Measurements from ENCODE around the gene FSIP1. TPM values are rescaled to one million over a fixed set of nuclear protein-coding genes. Genes with fewer than 3 reads are reported as not detected.
A peak's percentile ranks its signal among the peaks of the same experiment; 100 is the strongest.

The FSIP1 gene
- total RNA-seq, 2 donors from 2014 or later, result 0.58 to 0.60 TPM

DNA sequence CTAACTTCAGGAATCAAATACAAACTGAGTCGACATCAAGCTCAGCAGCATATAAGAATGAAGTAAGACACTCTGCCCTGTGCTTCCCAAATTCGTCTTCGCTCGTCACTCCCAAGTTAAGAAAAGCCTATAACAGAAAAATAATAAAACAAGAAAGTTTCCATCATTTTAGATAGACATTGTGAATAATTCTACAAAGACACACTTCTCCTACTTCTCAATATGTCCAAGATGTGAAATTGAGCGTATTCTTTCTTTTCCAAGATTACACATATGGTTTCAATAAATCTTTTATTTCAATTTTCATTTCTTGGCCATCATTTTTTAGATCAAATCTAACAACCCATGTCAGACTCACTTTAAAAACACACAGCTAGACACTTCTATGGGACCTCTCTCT, 85.1 kb downstream of the FSIP1 start:
- Mint-ChIP-seq H3K27me3 (ENCODE audit: low read depth) (peaks cover 6% of the 10 kb centered on the region), H3K9me3 (no peaks in the 10 kb centered on the region)
- DNase-seq, result no peak

DNA sequence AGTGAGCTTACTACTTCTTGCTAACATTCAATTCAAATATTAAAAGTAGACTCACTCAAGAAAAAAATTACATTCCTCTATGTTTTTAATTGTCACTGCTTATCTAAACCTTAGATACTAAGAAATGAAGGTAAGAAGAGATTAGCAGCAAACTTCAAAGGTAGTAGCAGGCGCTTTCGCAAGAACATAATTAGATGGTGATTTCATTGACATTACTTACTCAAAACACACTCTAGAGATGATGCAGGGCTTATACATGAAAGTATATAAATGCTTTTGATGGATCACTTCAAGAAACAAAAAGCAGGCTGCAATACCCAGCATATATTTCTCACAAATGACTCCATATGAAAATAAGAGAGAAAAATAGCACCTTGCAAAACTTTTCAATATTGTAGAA, 86.8 kb downstream of the FSIP1 start:
- H3K9me3 Mint-ChIP-seq, result no peaks in the 10 kb centered on the region
- peaks cover 6% of the 10 kb centered on the region for H3K27me3 Mint-ChIP-seq (ENCODE audit: low read depth)
- DNase-seq, result no peak
- peak; percentile 66 to 72 for ATAC-seq (replicated peaks in 1 of 2)
- no peaks in the 10 kb centered on the region for H3K36me3 Mint-ChIP-seq (ENCODE audit: insufficient read depth in 2 of 2)
- peak overlapping the region; percentile 49 for H3K27ac Mint-ChIP-seq
- peaks cover 6% of the 10 kb centered on the region for H3K4me1 Mint-ChIP-seq (ENCODE audit: low read depth)
- H3K4me3 Mint-ChIP-seq, result no peak overlapping the region

More for the DNA sequence above, 85.1 kb downstream of the FSIP1 start:
- Mint-ChIP-seq H3K27ac (no peak overlapping the region), H3K4me3 (no peak overlapping the region), H3K36me3 (ENCODE audit: insufficient read depth in 2 of 2) (no peaks in the 10 kb centered on the region), H3K4me1 (ENCODE audit: low read depth) (peaks cover 6% of the 10 kb centered on the region)
- ATAC-seq (replicated peaks in 1 of 2), result no peak

- H3K4me1 Mint-ChIP-seq (ENCODE audit: low read depth), result peaks cover 6% of the 10 kb centered on the region
- ATAC-seq (replicated peaks in 1 of 2), result peak; percentile 25 to 33
- no peaks in the 10 kb centered on the region for H3K9me3 Mint-ChIP-seq
- no peak for DNase-seq
- H3K36me3 Mint-ChIP-seq (ENCODE audit: insufficient read depth in 2 of 2), result no peaks in the 10 kb centered on the region
- no peak overlapping the region for H3K27ac Mint-ChIP-seq
- no peak overlapping the region for H3K4me3 Mint-ChIP-seq
- peaks cover 9% of the 10 kb centered on the region for H3K27me3 Mint-ChIP-seq (ENCODE audit: low read depth)
Observed at GRCh38 chr15:39692356-39693327, 90.0 kb downstream of the FSIP1 start.

GRCh38 chr15:39690881-39691634, 91.6 kb downstream of the FSIP1 start:
- H3K9me3 Mint-ChIP-seq, result no peaks in the 10 kb centered on the region
- no peak overlapping the region for H3K27ac Mint-ChIP-seq
- ATAC-seq (replicated peaks in 1 of 2) (no peak), DNase-seq (no peak)
- H3K4me1 Mint-ChIP-seq (ENCODE audit: low read depth), result peaks cover 6% of the 10 kb centered on the region
- peaks cover 6% of the 10 kb centered on the region for H3K27me3 Mint-ChIP-seq (ENCODE audit: low read depth)
- H3K4me3 Mint-ChIP-seq, result no peak overlapping the region
- H3K36me3 Mint-ChIP-seq (ENCODE audit: insufficient read depth in 2 of 2), result no peaks in the 10 kb centered on the region

- H3K36me3 Mint-ChIP-seq (ENCODE audit: insufficient read depth in 2 of 2), result no peaks in the 10 kb centered on the region
- no peak overlapping the region for H3K27ac Mint-ChIP-seq
- no peak for DNase-seq
- no peak for ATAC-seq (replicated peaks in 1 of 2)
- H3K27me3 Mint-ChIP-seq (ENCODE audit: low read depth), result peaks cover 6% of the 10 kb centered on the region
- no peaks in the 10 kb centered on the region for H3K9me3 Mint-ChIP-seq
- H3K4me1 Mint-ChIP-seq (ENCODE audit: low read depth), result no peaks in the 10 kb centered on the region
- no peak overlapping the region for H3K4me3 Mint-ChIP-seq
Observed at GRCh38 chr15:39687965-39688364, 94.7 kb downstream of the FSIP1 start.

GRCh38 chr15:39685999-39686613, 96.5 kb downstream of the FSIP1 start:
- no peak overlapping the region for H3K27ac Mint-ChIP-seq
- DNase-seq, result peak; percentile 32

GRCh38 chr15:39685367-39685766, 97.3 kb downstream of the FSIP1 start:
- no peaks in the 10 kb centered on the region for H3K4me1 Mint-ChIP-seq (ENCODE audit: low read depth)
- no peak for ATAC-seq (replicated peaks in 1 of 2)
- no peaks in the 10 kb centered on the region for H3K36me3 Mint-ChIP-seq (ENCODE audit: insufficient read depth in 2 of 2)

More at GRCh38 chr15:39685999-39686613, 96.5 kb downstream of the FSIP1 start:
- ATAC-seq (replicated peaks in 1 of 2), result peak in 1 of 2 donors; percentile 53
- H3K4me3 Mint-ChIP-seq, result no peak overlapping the region
- no peaks in the 10 kb centered on the region for H3K36me3 Mint-ChIP-seq (ENCODE audit: insufficient read depth in 2 of 2)
- H3K27me3 Mint-ChIP-seq (ENCODE audit: low read depth), result peaks cover 6% of the 10 kb centered on the region
- H3K4me1 Mint-ChIP-seq (ENCODE audit: low read depth), result no peaks in the 10 kb centered on the region
- no peaks in the 10 kb centered on the region for H3K9me3 Mint-ChIP-seq

GRCh38 chr15:39684233-39684632, 98.4 kb downstream of the FSIP1 start:
- Mint-ChIP-seq H3K4me3 (no peak overlapping the region), H3K36me3 (ENCODE audit: insufficient read depth in 2 of 2) (no peaks in the 10 kb centered on the region), H3K9me3 (no peaks in the 10 kb centered on the region), H3K27me3 (ENCODE audit: low read depth) (peaks cover 6% of the 10 kb centered on the region), H3K27ac (no peak overlapping the region), H3K4me1 (ENCODE audit: low read depth) (no peaks in the 10 kb centered on the region)
- DNase-seq (no peak), ATAC-seq (replicated peaks in 1 of 2) (no peak)

More at GRCh38 chr15:39685367-39685766, 97.3 kb downstream of the FSIP1 start:
- Mint-ChIP-seq H3K27ac (no peak overlapping the region), H3K4me3 (no peak overlapping the region), H3K9me3 (no peaks in the 10 kb centered on the region), H3K27me3 (ENCODE audit: low read depth) (peaks cover 6% of the 10 kb centered on the region)
- DNase-seq, result no peak

- Mint-ChIP-seq H3K27me3 (ENCODE audit: low read depth) (no peaks in the 10 kb centered on the region), H3K9me3 (no peaks in the 10 kb centered on the region), H3K4me1 (ENCODE audit: low read depth) (no peaks in the 10 kb centered on the region), H3K27ac (no peak overlapping the region), H3K36me3 (ENCODE audit: insufficient read depth in 2 of 2) (no peaks in the 10 kb centered on the region), H3K4me3 (no peak overlapping the region)
- ATAC-seq (replicated peaks in 1 of 2) (no peak), DNase-seq (no peak)
Observed at GRCh38 chr15:39682366-39682765, 100.3 kb downstream of the FSIP1 start.

- H3K4me3 Mint-ChIP-seq, result no peak overlapping the region
- H3K27ac Mint-ChIP-seq, result no peak overlapping the region
- no peaks in the 10 kb centered on the region for H3K4me1 Mint-ChIP-seq (ENCODE audit: low read depth)
- DNase-seq (no peak), ATAC-seq (replicated peaks in 1 of 2) (no peak)
- no peaks in the 10 kb centered on the region for H3K9me3 Mint-ChIP-seq
- no peaks in the 10 kb centered on the region for H3K36me3 Mint-ChIP-seq (ENCODE audit: insufficient read depth in 2 of 2)
- H3K27me3 Mint-ChIP-seq (ENCODE audit: low read depth), result no peaks in the 10 kb centered on the region
Observed at GRCh38 chr15:39680868-39681267, 101.8 kb downstream of the FSIP1 start.

- DNase-seq (no peak), ATAC-seq (replicated peaks in 1 of 2) (no peak)
- no peaks in the 10 kb centered on the region for H3K4me1 Mint-ChIP-seq (ENCODE audit: low read depth)
- no peak overlapping the region for H3K4me3 Mint-ChIP-seq
- H3K36me3 Mint-ChIP-seq (ENCODE audit: insufficient read depth in 2 of 2), result no peaks in the 10 kb centered on the region
- H3K9me3 Mint-ChIP-seq, result no peaks in the 10 kb centered on the region
- H3K27me3 Mint-ChIP-seq (ENCODE audit: low read depth), result no peaks in the 10 kb centered on the region
- no peak overlapping the region for H3K27ac Mint-ChIP-seq
Observed at GRCh38 chr15:39672666-39673065, 110.0 kb downstream of the FSIP1 start.

DNA sequence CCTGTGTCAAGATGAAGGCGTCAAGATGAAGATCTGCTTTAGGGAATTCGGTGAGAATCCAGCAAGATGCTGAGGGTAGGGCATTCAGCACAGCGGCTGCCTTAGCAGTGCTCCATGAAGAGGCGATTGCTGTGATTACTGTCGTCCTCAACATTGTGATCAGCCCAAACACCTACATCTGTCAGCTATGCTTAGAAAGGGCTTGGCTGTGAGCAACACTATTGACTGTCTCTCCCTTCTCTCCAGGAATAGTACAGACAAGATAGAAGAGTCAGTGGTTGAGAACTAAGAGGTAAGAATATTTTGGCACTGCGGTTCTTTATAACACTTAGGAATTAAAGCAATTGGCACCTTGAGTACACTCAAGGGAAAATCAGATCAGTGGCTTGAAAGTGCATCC, 110.5 kb downstream of the FSIP1 start:
- Mint-ChIP-seq H3K4me1 (ENCODE audit: low read depth) (no peaks in the 10 kb centered on the region), H3K27me3 (ENCODE audit: low read depth) (no peaks in the 10 kb centered on the region), H3K9me3 (no peaks in the 10 kb centered on the region), H3K27ac (no peak overlapping the region), H3K36me3 (ENCODE audit: insufficient read depth in 2 of 2) (no peaks in the 10 kb centered on the region), H3K4me3 (no peak overlapping the region)
- ATAC-seq (replicated peaks in 1 of 2) (no peak), DNase-seq (no peak)

- ATAC-seq (replicated peaks in 1 of 2), result no peak
- Mint-ChIP-seq H3K27me3 (ENCODE audit: low read depth) (no peaks in the 10 kb centered on the region), H3K4me1 (ENCODE audit: low read depth) (no peaks in the 10 kb centered on the region), H3K9me3 (no peaks in the 10 kb centered on the region), H3K4me3 (no peak overlapping the region), H3K36me3 (ENCODE audit: insufficient read depth in 2 of 2) (no peaks in the 10 kb centered on the region), H3K27ac (no peak overlapping the region)
- no peak for DNase-seq
Observed at GRCh38 chr15:39670687-39671086, 112.0 kb downstream of the FSIP1 start.

All from activated T-cell treated with anti-CD3 and anti-CD28 coated beads, Interleukin-2, amount 50 U/mL, for 72 hours (primary cell).